Endothelial cell (in vitro differentiated cells): ENCODE data around the gene PSRC1. TPM values are rescaled to one million over a fixed set of nuclear protein-coding genes. Genes with fewer than 3 reads are reported as not detected.
A peak's percentile ranks its signal among the peaks of the same experiment; 100 is the strongest.

Experiments
- DNase-seq: peaks from one replicate; pipeline ENCODE4 v3.0.0; 2021; ENCODE audit warnings: low spot score
- H3K27ac Mint-ChIP-seq: one replicate; pipeline ENCODE4 v1.8.0; 2021; ENCODE audit warnings: mixed read lengths, inconsistent platforms; ENCODE audit not compliant: unreplicated experiment
- H3K27me3 Mint-ChIP-seq: one replicate; pipeline ENCODE4 v1.8.0; 2021; ENCODE audit warnings: mild to moderate bottlenecking, moderate library complexity, mixed read lengths, inconsistent platforms; ENCODE audit not compliant: unreplicated experiment
- H3K36me3 Mint-ChIP-seq: one replicate; pipeline ENCODE4 v1.8.0; 2021; ENCODE audit warnings: mild to moderate bottlenecking, low read depth, mixed read lengths, inconsistent platforms; ENCODE audit not compliant: unreplicated experiment
- H3K4me1 Mint-ChIP-seq: one replicate; pipeline ENCODE4 v1.8.0; 2021; ENCODE audit warnings: mild to moderate bottlenecking, mixed read lengths, inconsistent platforms; ENCODE audit not compliant: unreplicated experiment
- H3K4me3 Mint-ChIP-seq: one replicate; pipeline ENCODE4 v1.8.0; 2021; ENCODE audit warnings: mild to moderate bottlenecking, mixed read lengths, inconsistent platforms; ENCODE audit not compliant: unreplicated experiment
- H3K9me3 Mint-ChIP-seq: one replicate; pipeline ENCODE4 v1.8.0; 2021; ENCODE audit warnings: mixed read lengths, inconsistent platforms; ENCODE audit not compliant: unreplicated experiment
- total RNA-seq: library from RNA; stranded (reverse); fragmentation: NEBNext Ultra II Directional; extraction: Animal tissue kit (Norgen Biotek cat#: 25700); gene quantifications from one replicate; pipeline ENCODE4 v1.2.1, GENCODE V29; 2021; ENCODE audit not compliant: unreplicated experiment
- TF ChIP-seq, protein P1 (sequence below): fragments of 200-600 bp; sonication (generic); IDR thresholded peaks from one replicate; pipeline ENCODE4 v1.5.0; 2021; ENCODE audit warnings: antibody characterized with exemption; ENCODE audit not compliant: unreplicated experiment

Gene PSRC1
- total RNA-seq, 1 donor from 2014 or later = 9.7 TPM

DNA sequence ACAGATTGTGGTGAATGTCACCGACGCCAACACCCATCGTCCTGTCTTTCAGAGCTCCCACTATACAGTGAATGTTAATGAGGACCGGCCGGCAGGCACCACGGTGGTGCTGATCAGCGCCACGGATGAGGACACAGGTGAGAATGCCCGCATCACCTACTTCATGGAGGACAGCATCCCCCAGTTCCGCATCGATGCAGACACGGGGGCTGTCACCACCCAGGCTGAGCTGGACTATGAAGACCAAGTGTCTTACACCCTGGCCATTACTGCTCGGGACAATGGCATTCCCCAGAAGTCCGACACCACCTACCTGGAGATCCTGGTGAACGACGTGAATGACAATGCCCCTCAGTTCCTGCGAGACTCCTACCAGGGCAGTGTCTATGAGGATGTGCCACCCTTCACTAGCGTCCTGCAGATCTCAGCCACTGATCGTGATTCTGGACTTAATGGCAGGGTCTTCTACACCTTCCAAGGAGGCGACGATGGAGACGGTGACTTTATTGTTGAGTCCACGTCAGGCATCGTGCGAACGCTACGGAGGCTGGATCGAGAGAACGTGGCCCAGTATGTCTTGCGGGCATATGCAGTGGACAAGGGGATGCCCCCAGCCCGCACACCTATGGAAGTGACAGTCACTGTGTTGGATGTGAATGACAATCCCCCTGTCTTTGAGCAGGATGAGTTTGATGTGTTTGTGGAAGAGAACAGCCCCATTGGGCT lies 30.6 kb downstream of the PSRC1 start:
- peaks cover 16% of the 10 kb centered on the region for H3K4me1 Mint-ChIP-seq

DNA sequence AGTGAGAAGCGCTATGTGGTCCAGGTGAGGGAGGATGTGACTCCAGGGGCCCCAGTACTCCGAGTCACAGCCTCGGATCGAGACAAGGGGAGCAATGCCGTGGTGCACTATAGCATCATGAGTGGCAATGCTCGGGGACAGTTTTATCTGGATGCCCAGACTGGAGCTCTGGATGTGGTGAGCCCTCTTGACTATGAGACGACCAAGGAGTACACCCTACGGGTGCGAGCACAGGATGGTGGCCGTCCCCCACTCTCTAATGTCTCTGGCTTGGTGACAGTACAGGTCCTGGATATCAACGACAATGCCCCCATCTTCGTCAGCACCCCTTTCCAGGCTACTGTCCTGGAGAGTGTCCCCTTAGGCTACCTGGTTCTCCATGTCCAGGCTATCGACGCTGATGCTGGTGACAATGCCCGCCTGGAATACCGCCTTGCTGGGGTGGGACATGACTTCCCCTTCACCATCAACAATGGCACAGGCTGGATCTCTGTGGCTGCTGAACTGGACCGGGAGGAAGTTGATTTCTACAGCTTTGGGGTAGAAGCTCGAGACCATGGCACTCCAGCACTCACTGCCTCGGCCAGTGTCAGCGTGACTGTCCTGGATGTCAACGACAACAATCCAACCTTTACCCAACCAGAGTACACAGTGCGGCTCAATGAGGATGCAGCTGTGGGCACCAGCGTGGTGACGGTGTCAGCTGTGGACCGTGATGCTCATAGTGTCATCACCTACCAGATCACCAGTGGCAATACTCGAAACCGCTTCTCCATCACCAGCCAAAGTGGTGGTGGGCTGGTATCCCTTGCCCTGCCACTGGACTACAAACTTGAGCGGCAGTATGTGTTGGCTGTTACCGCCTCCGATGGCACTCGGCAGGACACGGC lies 31.4 kb downstream of the PSRC1 start:
- peaks cover 19% of the 10 kb centered on the region for H3K27me3 Mint-ChIP-seq
- no peaks in the 10 kb centered on the region for H3K36me3 Mint-ChIP-seq
- no peaks in the 10 kb centered on the region for H3K9me3 Mint-ChIP-seq
- DNase-seq = no peak
- no peak overlapping the region for H3K4me3 Mint-ChIP-seq
- H3K4me1 Mint-ChIP-seq = peaks cover 19% of the 10 kb centered on the region
- peak overlapping the region; percentile 22 for H3K27ac Mint-ChIP-seq
- TF ChIP-seq, protein P1, sequence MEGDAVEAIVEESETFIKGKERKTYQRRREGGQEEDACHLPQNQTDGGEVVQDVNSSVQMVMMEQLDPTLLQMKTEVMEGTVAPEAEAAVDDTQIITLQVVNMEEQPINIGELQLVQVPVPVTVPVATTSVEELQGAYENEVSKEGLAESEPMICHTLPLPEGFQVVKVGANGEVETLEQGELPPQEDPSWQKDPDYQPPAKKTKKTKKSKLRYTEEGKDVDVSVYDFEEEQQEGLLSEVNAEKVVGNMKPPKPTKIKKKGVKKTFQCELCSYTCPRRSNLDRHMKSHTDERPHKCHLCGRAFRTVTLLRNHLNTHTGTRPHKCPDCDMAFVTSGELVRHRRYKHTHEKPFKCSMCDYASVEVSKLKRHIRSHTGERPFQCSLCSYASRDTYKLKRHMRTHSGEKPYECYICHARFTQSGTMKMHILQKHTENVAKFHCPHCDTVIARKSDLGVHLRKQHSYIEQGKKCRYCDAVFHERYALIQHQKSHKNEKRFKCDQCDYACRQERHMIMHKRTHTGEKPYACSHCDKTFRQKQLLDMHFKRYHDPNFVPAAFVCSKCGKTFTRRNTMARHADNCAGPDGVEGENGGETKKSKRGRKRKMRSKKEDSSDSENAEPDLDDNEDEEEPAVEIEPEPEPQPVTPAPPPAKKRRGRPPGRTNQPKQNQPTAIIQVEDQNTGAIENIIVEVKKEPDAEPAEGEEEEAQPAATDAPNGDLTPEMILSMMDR = no peak

More for the DNA sequence above, 30.6 kb downstream of the PSRC1 start:
- Mint-ChIP-seq H3K9me3 (no peaks in the 10 kb centered on the region), H3K27ac (peak overlapping the region; percentile 22), H3K4me3 (no peak overlapping the region), H3K36me3 (no peaks in the 10 kb centered on the region), H3K27me3 (peaks cover 21% of the 10 kb centered on the region)
- DNase-seq = no peak
- TF ChIP-seq, protein P1 = no peak

DNA sequence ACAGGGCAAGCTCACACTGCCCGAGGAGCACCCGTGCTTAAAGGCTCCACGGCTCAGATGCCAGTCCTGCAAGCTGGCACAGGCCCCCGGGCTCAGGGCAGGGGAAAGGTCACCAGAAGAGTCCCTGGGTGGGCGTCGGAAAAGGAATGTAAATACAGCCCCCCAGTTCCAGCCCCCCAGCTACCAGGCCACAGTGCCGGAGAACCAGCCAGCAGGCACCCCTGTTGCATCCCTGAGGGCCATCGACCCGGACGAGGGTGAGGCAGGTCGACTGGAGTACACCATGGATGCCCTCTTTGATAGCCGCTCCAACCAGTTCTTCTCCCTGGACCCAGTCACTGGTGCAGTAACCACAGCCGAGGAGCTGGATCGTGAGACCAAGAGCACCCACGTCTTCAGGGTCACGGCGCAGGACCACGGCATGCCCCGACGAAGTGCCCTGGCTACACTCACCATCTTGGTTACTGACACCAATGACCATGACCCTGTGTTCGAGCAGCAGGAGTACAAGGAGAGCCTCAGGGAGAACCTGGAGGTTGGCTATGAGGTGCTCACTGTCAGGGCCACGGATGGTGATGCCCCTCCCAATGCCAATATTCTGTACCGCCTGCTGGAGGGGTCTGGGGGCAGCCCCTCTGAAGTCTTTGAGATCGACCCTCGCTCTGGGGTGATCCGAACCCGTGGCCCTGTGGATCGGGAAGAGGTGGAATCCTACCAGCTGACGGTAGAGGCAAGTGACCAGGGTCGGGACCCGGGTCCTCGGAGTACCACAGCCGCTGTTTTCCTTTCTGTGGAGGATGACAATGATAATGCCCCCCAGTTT lies 32.3 kb downstream of the PSRC1 start:
- DNase-seq = no peak
- no peak overlapping the region for H3K27ac Mint-ChIP-seq
- peaks cover 15% of the 10 kb centered on the region for H3K27me3 Mint-ChIP-seq
- H3K4me1 Mint-ChIP-seq = peaks cover 19% of the 10 kb centered on the region
- H3K9me3 Mint-ChIP-seq = no peaks in the 10 kb centered on the region
- no peak overlapping the region for H3K4me3 Mint-ChIP-seq
- TF ChIP-seq, protein P1 = no peak
- H3K36me3 Mint-ChIP-seq = no peaks in the 10 kb centered on the region

DNA sequence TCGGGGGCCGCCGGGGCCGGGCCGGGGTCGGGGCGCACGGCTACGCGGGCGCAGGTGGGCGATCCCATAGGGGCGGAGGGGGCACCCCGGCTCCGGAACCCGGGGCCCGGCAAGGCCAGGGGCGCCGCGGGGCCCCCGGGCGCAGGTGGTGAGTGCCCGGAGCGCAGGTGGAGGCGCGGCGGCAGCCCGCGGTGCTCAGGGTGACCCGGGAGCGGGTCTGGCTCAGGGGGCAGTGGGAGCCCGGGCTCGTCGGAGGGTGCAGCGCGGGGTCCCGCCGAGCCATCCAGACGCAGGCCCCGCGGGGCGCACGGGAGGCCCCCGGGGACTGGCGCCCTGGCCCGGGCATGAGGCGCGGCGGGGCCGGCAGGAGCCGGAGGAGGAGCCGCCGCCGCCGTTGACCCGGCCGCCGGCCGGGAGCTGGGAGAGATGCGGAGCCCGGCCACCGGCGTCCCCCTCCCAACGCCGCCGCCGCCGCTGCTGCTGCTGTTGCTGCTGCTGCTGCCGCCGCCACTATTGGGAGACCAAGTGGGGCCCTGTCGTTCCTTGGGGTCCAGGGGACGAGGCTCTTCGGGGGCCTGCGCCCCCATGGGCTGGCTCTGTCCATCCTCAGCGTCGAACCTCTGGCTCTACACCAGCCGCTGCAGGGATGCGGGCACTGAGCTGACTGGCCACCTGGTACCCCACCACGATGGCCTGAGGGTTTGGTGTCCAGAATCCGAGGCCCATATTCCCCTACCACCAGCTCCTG lies 33.1 kb downstream of the PSRC1 start:
- H3K36me3 Mint-ChIP-seq = no peaks in the 10 kb centered on the region
- TF ChIP-seq, protein P1 = no peak
- no peak overlapping the region for H3K4me3 Mint-ChIP-seq
- no peak for DNase-seq
- H3K4me1 Mint-ChIP-seq = peaks cover 14% of the 10 kb centered on the region
- H3K27ac Mint-ChIP-seq = no peak overlapping the region
- no peaks in the 10 kb centered on the region for H3K9me3 Mint-ChIP-seq
- peaks cover 16% of the 10 kb centered on the region for H3K27me3 Mint-ChIP-seq
